ENCODE data around the gene TTLL9.
"Not testable (repeated sequence)": the region's sequence is repeated elsewhere in the genome, so short reads cannot be mapped to it uniquely, and the experiment has no call there.

The TTLL9 gene

GRCh38 chr20:31920275-31920855 is 49.9 kb downstream of the TTLL9 start:
- no peak for DNase-seq

- DNase-seq = not testable (repeated sequence)
Observed at GRCh38 chr20:31921480-31921879, 51.0 kb downstream of the TTLL9 start.

GRCh38 chr20:31922181-31922580 is 51.7 kb downstream of the TTLL9 start:
- DNase-seq = no peak

GRCh38 chr20:31922588-31922987 is 52.2 kb downstream of the TTLL9 start:
- no peak for DNase-seq

- DNase-seq = no peak
Observed at GRCh38 chr20:31923388-31924331, 53.2 kb downstream of the TTLL9 start.

GRCh38 chr20:31924561-31924960 is 54.1 kb downstream of the TTLL9 start:
- no peak for DNase-seq

GRCh38 chr20:31925631-31926030 is 55.2 kb downstream of the TTLL9 start:
- no peak for DNase-seq

GRCh38 chr20:31926493-31926892 is 56.1 kb downstream of the TTLL9 start:
- DNase-seq = no peak

- no peak for DNase-seq
Observed at GRCh38 chr20:31927627-31928159, 57.3 kb downstream of the TTLL9 start.

- DNase-seq = not testable (repeated sequence)
Observed at GRCh38 chr20:31929631-31930030, 59.2 kb downstream of the TTLL9 start.

GRCh38 chr20:31930779-31931178 is 60.3 kb downstream of the TTLL9 start:
- no peak for DNase-seq

- DNase-seq = no peak
Observed at GRCh38 chr20:31933698-31934097, 63.3 kb downstream of the TTLL9 start.

- no peak for DNase-seq
Observed at GRCh38 chr20:31934491-31934890, 64.1 kb downstream of the TTLL9 start.

GRCh38 chr20:31934968-31935764 is 64.7 kb downstream of the TTLL9 start:
- DNase-seq = no peak

GRCh38 chr20:31936420-31936819 is 66.0 kb downstream of the TTLL9 start:
- DNase-seq = no peak

- no peak for DNase-seq
Observed at GRCh38 chr20:31937820-31938219, 67.4 kb downstream of the TTLL9 start.

- no peak for DNase-seq
Observed at GRCh38 chr20:31939661-31940060, 69.2 kb downstream of the TTLL9 start.

GRCh38 chr20:31943052-31943471 is 72.6 kb downstream of the TTLL9 start:
- DNase-seq = no peak

GRCh38 chr20:31945319-31945718 is 74.9 kb downstream of the TTLL9 start:
- no peak for DNase-seq

GRCh38 chr20:31945785-31946184 is 75.4 kb downstream of the TTLL9 start:
- DNase-seq = no peak

- DNase-seq = no peak
Observed at GRCh38 chr20:31948008-31948407, 77.6 kb downstream of the TTLL9 start.

- DNase-seq = no peak
Observed at GRCh38 chr20:31949877-31950646, 79.6 kb downstream of the TTLL9 start.

All from fibroblast of skin of back (primary cell).